K562 (cell line): Measurements from ENCODE around the gene TBC1D7. TPM values are rescaled to one million over a fixed set of nuclear protein-coding genes. Genes with fewer than 3 reads are reported as not detected.
A peak's percentile ranks its signal among the peaks of the same experiment; 100 is the strongest.

ENCODE experiments used
- ARNT ChIP-seq, 2 experiments: fragments of 450-650 bp; IDR thresholded peaks; 2 replicates each; pipeline ENCODE4 v1.6.1; 2016; ENCODE audit warnings: mild to moderate bottlenecking in 1 of 2
- COPS2 ChIP-seq: fragments of 450-650 bp; conservative IDR thresholded peaks from 2 replicates; pipeline ENCODE4 v1.6.1; 2016; ENCODE audit warnings: mild to moderate bottlenecking, moderate library complexity
- CREBBP ChIP-seq: IDR thresholded peaks from one replicate; pipeline ENCODE4 v1.6.1; 2012; ENCODE audit warnings: low read depth, mild to moderate bottlenecking, control low read depth, inconsistent platforms, low read length
- ELK3 ChIP-seq: fragments of 450-650 bp; formaldehyde crosslinking; IDR thresholded peaks from 2 replicates; pipeline ENCODE4 v1.4.0; 2020; ENCODE audit warnings: mild to moderate bottlenecking
- FOXA3 ChIP-seq, 2 experiments: fragments of 450-650 bp in 1 of 2; sonication (generic) in 1 of 2; formaldehyde crosslinking; IDR thresholded peaks in 1 of 2; conservative IDR thresholded peaks in 1 of 2; 2 replicates each; pipeline versions ENCODE4 v1.4.0 to v1.8.0; 2020 to 2022; ENCODE audit warnings: mild to moderate bottlenecking in 2 of 2, missing genetic modification reagents in 1 of 2
- FOXJ3 ChIP-seq: sonication (generic); formaldehyde crosslinking; IDR thresholded peaks from 2 replicates; pipeline ENCODE4 v1.4.0; 2020; ENCODE audit warnings: mild to moderate bottlenecking, missing genetic modification reagents
- HNRNPLL ChIP-seq: fragments of 200-400 bp; formaldehyde crosslinking; IDR thresholded peaks from 2 replicates; pipeline ENCODE4 v1.6.1; 2017; ENCODE audit warnings: low read length, low read depth, mild to moderate bottlenecking; ENCODE audit not compliant: poor library complexity, severe bottlenecking
- MAX ChIP-seq: sonication (generic); formaldehyde crosslinking; IDR thresholded peaks from 2 replicates; pipeline ENCODE4 v1.9.0; 2022; ENCODE audit warnings: mild to moderate bottlenecking, missing genetic modification reagents
- MITF ChIP-seq: IDR thresholded peaks from 2 replicates; pipeline ENCODE4 v1.6.1; 2014; ENCODE audit warnings: antibody characterized with exemption
- MXI1 ChIP-seq: IDR thresholded peaks from 2 replicates; pipeline ENCODE4 v1.6.1; 2011; ENCODE audit warnings: low read depth, mild to moderate bottlenecking, improper control_type of control experiment, low read length
- POU5F1 ChIP-seq: fragments of 150-350 bp; IDR thresholded peaks from 2 replicates; pipeline ENCODE4 v1.6.1; 2014; ENCODE audit warnings: borderline replicate concordance, low read length, low read depth, mild to moderate bottlenecking; ENCODE audit not compliant: partially characterized antibody
- PTTG1 ChIP-seq: fragments of 450-650 bp; IDR thresholded peaks from 2 replicates; pipeline ENCODE4 v1.6.1; 2016; ENCODE audit warnings: low read depth, mild to moderate bottlenecking, missing genetic modification characterization, missing compliant biosample characterization
- RAD51 ChIP-seq: fragments of 450-650 bp; IDR thresholded peaks from 2 replicates; pipeline ENCODE4 v1.7.1; 2016; ENCODE audit warnings: low read depth, mild to moderate bottlenecking, borderline replicate concordance
- RBM15 ChIP-seq: fragments of 200-400 bp; formaldehyde crosslinking; IDR thresholded peaks from 2 replicates; pipeline ENCODE4 v1.6.1; 2018; ENCODE audit warnings: mild to moderate bottlenecking, low read length, moderate library complexity; ENCODE audit not compliant: insufficient read depth
- SFPQ ChIP-seq: fragments of 200-400 bp; formaldehyde crosslinking; IDR thresholded peaks from 2 replicates; pipeline ENCODE4 v1.6.1; 2017; ENCODE audit warnings: mild to moderate bottlenecking, low read depth, low read length, moderate library complexity
- THAP12 ChIP-seq: fragments of 250-450 bp; sonication (Bioruptor Pico); IDR thresholded peaks from 2 replicates; pipeline ENCODE4 v1.9.0; 2021; ENCODE audit warnings: mild to moderate bottlenecking, inconsistent platforms
- ZNF134 ChIP-seq: fragments of 250-450 bp; sonication (Bioruptor Pico); conservative IDR thresholded peaks from 2 replicates; pipeline ENCODE4 v1.4.0; 2020
- ZNF212 ChIP-seq: fragments of 450-650 bp; formaldehyde crosslinking; IDR thresholded peaks from 2 replicates; pipeline ENCODE4 v1.4.0; 2020; ENCODE audit warnings: mild to moderate bottlenecking
- ZNF384 ChIP-seq: IDR thresholded peaks from 2 replicates; pipeline ENCODE4 v1.6.1; 2012; ENCODE audit warnings: low read depth, low read length, improper control_type of control experiment
- ZNF707 ChIP-seq: fragments of 250-450 bp; sonication (Bioruptor Pico); conservative IDR thresholded peaks from 2 replicates; pipeline ENCODE4 v1.8.0; 2022; ENCODE audit warnings: inconsistent platforms, mild to moderate bottlenecking, moderate library complexity
- ZNF766 ChIP-seq: fragments of 200-800 bp; sonication (Bioruptor generic); conservative IDR thresholded peaks from 2 replicates; pipeline ENCODE4 v1.6.1; 2016; ENCODE audit warnings: missing genetic modification characterization, missing compliant biosample characterization
- polyA plus RNA-seq, 8 experiments: library from polyadenylated mRNA; depleted of rRNA in 4 of 8; stranded (reverse) in 5 of 8; unstranded in 3 of 8; fragments of >200 nt; fragmentation: Nextera tagmentation in 2 of 8; fragmentation: Illumina TruSeq in 1 of 8; extraction: Ambion mirVana in 2 of 8; extraction: Trizol in 1 of 8; gene quantifications; 2 replicates each; pipeline versions ENCODE4 v1.2.1 to v1.2.3, GENCODE V29; 2011 to 2014; ENCODE audit warnings: inconsistent platforms in 1 of 8, missing spikeins in 1 of 8
- total RNA-seq, 7 experiments: library from RNA; depleted of rRNA in 6 of 7; stranded (reverse); fragments of >200 nt in 6 of 7; fragmentation: Illumina TruSeq in 2 of 7; extraction: Trizol in 2 of 7; gene quantifications; 2 replicates each; pipeline versions ENCODE4 v1.2.1 to v1.2.3, GENCODE V29; 2011 to 2021; ENCODE audit warnings: low replicate concordance in 1 of 7

TBC1D7 gene
- total and polyA plus RNA-seq, 9 of the 15 experiments (the other 6 are each of a cell fraction or from before 2014, with no cell fraction given): 49.4 to 107 (median 61.1) TPM

- TF ChIP-seq RBM15 (no peak), HNRNPLL (no peak), ARNT (IDR thresholded peaks at IDR 0.05) (peak; percentile 49 to 82; a peak in 1 of 4 replicates), CREBBP (no peak), FOXJ3 (CRISPR knock-in tag) (no peak), THAP12 (no peak), MXI1 (0 out of 2 replicates have a peak, but pooled peaks have one; percentile 11), ZNF766 (CRISPR knock-in tag) (no peak), FOXA3 (CRISPR knock-in tag; conservative IDR thresholded peaks at IDR 0.05 in 1 of 2, IDR thresholded peaks at IDR 0.05 in 1 of 2) (no peak), MAX (CRISPR knock-in tag) (no peak), ZNF384 (0 out of 2 replicates have a peak, but pooled peaks have one; percentile 13), ZNF134 (CRISPR knock-in tag) (no peak), POU5F1 (no peak), MITF (no peak), COPS2 (no peak), PTTG1 (no peak), RAD51 (no peak), ZNF212 (CRISPR knock-in tag) (no peak), ELK3 (CRISPR knock-in tag) (no peak), ZNF707 (no peak), SFPQ (no peak)
These were observed 8.3 kb downstream of the TBC1D7 start (continued) for GRCh38 chr6:13319891-13320564.
